HUES64 (cell line): Measurements from ENCODE around the gene SYP.
"Not testable (repeated sequence)": the region's sequence is repeated elsewhere in the genome, so short reads cannot be mapped to it uniquely, and the experiment has no call there.

Source experiments
- H3K27ac ChIP-seq: 2 replicates; pipeline ENCODE4 v1.7.0; 2013; ENCODE audit warnings: low read depth, low read length, inconsistent platforms
- H3K27me3 ChIP-seq: 2 replicates; pipeline ENCODE4 v1.6.1; 2013; ENCODE audit warnings: mild to moderate bottlenecking, low read length; ENCODE audit not compliant: insufficient read depth
- H3K36me3 ChIP-seq: 2 replicates; pipeline ENCODE4 v1.6.1; 2013; ENCODE audit warnings: mild to moderate bottlenecking, low read length; ENCODE audit not compliant: insufficient read depth
- H3K4me1 ChIP-seq: 2 replicates; pipeline ENCODE4 v1.6.1; 2013; ENCODE audit warnings: mild to moderate bottlenecking, low read length, moderate library complexity; ENCODE audit not compliant: insufficient read depth
- H3K4me3 ChIP-seq: 2 replicates; pipeline ENCODE4 v1.5.1; 2013; ENCODE audit warnings: mild to moderate bottlenecking, low read length, moderate library complexity
- H3K9ac ChIP-seq: 2 replicates; pipeline ENCODE4 v1.6.1; 2013; ENCODE audit warnings: mild to moderate bottlenecking, low read depth, low read length
- H3K9me3 ChIP-seq: 2 replicates; pipeline ENCODE4 v1.6.1; 2013; ENCODE audit warnings: low read depth, low read length; ENCODE audit not compliant: insufficient read depth
- WGBS: fragments of 150-250, 120-280 bp; methylation state at CpG from one replicate; pipeline ENCODE4 v1.1.7; 2013; ENCODE audit warnings: missing lambda C conversion rate; 5-methylcytosine and 5-hydroxymethylcytosine counted together

Gene SYP

DNA sequence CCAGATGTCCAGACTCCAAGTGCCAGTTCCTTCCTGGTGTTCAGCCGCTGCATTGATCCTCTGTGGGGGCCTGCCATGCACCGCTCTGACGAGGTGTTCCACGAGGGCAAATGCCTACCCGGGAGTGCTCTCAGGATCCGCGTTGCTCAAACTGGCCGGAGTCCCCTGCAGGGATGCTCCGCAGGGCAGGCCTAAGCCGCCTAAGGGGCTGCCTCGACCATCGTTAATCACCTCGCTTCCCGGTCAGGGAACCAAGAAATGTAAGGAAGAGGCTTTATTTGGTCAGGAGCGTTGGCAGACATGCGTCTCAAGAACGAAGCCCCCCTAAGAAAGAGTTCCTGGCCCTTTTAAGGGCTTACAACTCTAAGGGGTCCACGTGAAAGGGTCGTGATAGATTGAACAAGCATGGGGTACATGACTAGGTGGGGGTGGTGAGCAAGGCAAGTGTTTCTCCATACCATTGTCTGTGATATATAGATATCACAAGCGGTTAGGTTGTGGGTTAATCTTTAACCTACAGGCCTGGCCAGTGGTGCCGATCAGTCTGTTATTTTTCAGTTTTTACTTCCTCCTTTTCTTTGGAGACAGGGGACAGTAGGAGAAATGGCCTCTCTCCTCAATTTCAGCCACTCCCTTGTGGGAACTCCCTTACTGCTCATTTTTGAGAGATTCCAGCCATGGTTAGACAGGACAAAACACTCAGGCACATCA, 51.4 kb downstream of the SYP start:
- not testable (repeated sequence) for H3K36me3 ChIP-seq, H3K4me3 ChIP-seq, H3K9me3 ChIP-seq, H3K9ac ChIP-seq, H3K4me1 ChIP-seq, H3K27ac ChIP-seq, H3K27me3 ChIP-seq
- WGBS, result 85% methylated on average over 19 of the region's 21 CpGs

DNA sequence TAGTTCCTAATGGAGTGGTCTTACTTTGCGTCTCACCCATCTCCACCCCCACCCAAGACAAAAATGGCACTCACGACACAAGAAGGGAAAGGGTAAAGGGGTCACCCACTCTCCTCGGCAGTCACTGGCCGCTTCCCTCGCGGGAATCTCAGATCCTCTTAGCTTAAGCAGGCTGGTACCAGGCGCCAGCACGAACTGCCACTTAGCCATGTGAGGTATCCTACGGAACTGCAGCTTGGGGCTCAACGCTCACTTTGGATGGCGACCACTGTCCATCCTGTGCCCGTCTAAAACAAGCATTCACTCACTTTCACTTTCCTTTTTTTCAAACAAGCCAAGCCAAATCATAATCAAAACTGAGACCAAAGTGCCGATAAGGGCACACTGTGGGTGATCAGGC, 52.1 kb downstream of the SYP start:
- no peak overlapping the region for H3K9ac ChIP-seq
- no peaks in the 10 kb centered on the region for H3K9me3 ChIP-seq
- 95% methylated on average over 12 of the region's 13 CpGs for WGBS
- no peaks in the 10 kb centered on the region for H3K36me3 ChIP-seq
- H3K27me3 ChIP-seq, result no peaks in the 10 kb centered on the region
- H3K27ac ChIP-seq, result no peak overlapping the region
- no peak overlapping the region for H3K4me3 ChIP-seq
- H3K4me1 ChIP-seq, result no peaks in the 10 kb centered on the region

DNA sequence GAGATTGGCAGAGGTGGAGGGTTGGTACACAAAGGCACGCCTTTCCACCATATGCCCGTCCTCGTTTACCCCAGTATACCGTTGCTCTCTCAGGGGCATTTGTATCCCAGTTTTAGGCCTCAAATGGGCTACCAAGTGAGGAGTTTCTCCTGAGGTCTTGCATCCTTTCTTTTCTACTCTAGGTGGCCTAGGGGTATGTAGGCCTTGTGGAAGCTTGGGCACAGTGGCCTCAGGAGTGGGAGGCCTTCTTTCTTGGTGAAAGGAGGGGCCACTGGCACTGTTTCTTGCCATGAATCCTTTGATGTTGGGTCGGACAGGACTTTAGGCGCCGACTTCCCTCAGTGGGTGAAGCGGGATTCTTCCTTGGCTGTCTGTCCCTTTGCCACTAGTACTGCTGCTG, 52.7 kb downstream of the SYP start:
- H3K4me3 ChIP-seq, result no peak overlapping the region
- H3K27ac ChIP-seq, result no peak overlapping the region
- H3K27me3 ChIP-seq, result no peaks in the 10 kb centered on the region
- no peaks in the 10 kb centered on the region for H3K36me3 ChIP-seq
- no peaks in the 10 kb centered on the region for H3K4me1 ChIP-seq
- H3K9me3 ChIP-seq, result no peaks in the 10 kb centered on the region
- WGBS, result 98% methylated on average over 8 of the region's 8 CpGs
- no peak overlapping the region for H3K9ac ChIP-seq

DNA sequence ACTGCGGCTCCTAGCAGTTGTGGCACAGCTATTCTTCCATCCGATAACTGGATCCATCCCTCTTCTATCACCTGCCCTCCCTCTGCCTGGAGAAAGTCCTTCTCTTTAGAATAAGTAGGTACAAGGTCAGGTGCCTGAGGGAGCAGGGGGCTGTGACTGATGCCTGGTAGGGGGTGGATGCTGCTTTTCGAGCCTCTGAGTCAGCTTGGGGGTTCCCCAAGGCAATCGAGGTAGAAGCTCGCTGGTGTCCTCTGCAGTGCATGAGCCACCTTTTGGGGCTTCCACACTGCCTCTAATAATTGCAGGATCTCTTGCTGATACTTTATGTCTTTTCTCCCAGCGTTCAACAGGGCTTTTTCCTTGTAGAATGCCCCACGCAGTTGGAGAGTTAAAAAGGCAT, 56.8 kb downstream of the SYP start:
- H3K4me3 ChIP-seq, H3K4me1 ChIP-seq, H3K27me3 ChIP-seq, H3K27ac ChIP-seq, H3K36me3 ChIP-seq, H3K9ac ChIP-seq, H3K9me3 ChIP-seq: not testable (repeated sequence)
- WGBS, result 75% methylated on average over 7 of the region's 7 CpGs

DNA sequence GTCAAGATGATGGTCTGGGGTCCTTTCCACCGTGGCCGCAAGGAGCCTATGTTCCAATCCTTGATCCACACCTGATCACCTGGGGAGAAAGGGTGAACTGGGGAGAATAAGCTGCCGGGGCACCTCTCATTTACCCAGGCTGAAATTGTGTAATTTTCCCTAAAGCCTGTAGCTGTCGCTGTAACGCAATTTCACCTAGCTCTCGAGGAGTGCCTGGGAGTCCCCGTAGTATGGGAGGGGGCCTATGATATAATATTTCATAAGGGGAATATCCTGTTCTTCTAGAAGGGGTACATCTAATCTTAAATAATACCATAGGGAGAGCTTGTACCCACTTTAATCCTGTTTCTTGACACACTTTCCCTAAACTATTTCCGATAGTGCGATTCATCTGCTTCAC, 57.7 kb downstream of the SYP start:
- H3K4me3 ChIP-seq, H3K9ac ChIP-seq, H3K27me3 ChIP-seq, H3K27ac ChIP-seq, H3K9me3 ChIP-seq, H3K36me3 ChIP-seq, H3K4me1 ChIP-seq: not testable (repeated sequence)
- WGBS, result 64% methylated on average over 4 of the region's 9 CpGs

DNA sequence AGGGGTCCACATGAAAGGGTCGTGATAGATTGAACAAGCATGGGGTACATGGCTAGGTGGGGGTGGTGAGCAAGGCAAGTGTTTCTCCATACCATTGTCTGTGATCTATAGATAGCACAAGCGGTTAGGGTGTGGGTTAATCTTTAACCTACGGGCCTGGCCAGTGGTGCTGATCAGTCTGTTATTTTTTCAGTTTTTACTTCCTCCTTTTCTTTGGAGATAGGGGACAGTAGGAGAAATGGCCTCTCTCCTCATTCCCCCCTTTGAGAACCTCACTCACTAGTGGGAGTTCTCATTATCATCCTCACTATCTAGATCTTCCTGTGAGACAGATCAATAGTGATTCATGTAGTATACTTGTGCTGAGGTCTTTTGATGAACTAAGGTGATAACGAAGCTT, 60.3 kb downstream of the SYP start:
- H3K36me3 ChIP-seq, result no peaks in the 10 kb centered on the region
- no peak overlapping the region for H3K9ac ChIP-seq
- H3K4me3 ChIP-seq, result no peak overlapping the region
- WGBS, result 90% methylated on average over 2 of the region's 4 CpGs
- no peaks in the 10 kb centered on the region for H3K27me3 ChIP-seq
- H3K4me1 ChIP-seq, result no peaks in the 10 kb centered on the region
- no peak overlapping the region for H3K27ac ChIP-seq
- no peaks in the 10 kb centered on the region for H3K9me3 ChIP-seq
